ENCODE measurements around the gene KIF13A. TPM values are rescaled to one million over a fixed set of nuclear protein-coding genes. Genes with fewer than 3 reads are reported as not detected.

Gene KIF13A
- total RNA-seq, 2 experiments from 2014 or later = 0.91 to 1.4 TPM

DNA sequence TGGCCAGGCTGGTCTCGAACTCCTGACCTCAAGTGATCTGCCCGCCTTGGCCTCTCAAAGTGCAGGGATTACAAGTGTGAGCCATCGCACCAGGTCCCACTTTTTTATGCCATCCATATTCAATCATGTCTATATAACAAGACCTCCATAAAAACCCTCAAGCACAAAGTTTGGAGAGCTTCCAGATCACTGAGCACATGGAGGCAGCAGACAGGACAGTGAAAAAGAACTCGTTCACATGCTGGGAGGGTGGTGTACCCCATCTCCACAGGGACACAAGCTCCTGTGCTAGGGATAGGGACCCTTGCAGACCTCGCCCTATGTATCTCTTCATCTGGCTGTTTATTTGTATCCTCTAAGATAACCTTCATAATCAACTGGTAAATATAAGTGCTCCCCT lies 30.3 kb downstream of the KIF13A start:
- Mint-ChIP-seq H3K4me1 (ENCODE audit: low read depth) (no peaks in the 10 kb centered on the region), H3K4me3 (no peak overlapping the region), H3K36me3 (ENCODE audit: low read depth) (no peaks in the 10 kb centered on the region), H3K9me3 (no peaks in the 10 kb centered on the region), H3K27me3 (peaks cover 17% of the 10 kb centered on the region), H3K27ac (no peak overlapping the region)
- Histone ChIP-seq H3K27ac (ENCODE audit: low read depth in 1 of 2, low read length in 2 of 2) (no peak overlapping the region), H3K9me3 (ENCODE audit: control insufficient read depth in 1 of 2, insufficient read depth in 1 of 2, low read length in 2 of 2) (no peaks in the 10 kb centered on the region), H3K27me3 (ENCODE audit: control insufficient read depth in 1 of 2, insufficient read depth in 2 of 2, low read length in 2 of 2) (no peaks in the 10 kb centered on the region), H3K36me3 (ENCODE audit: insufficient read depth, low read length) (no peaks in the 10 kb centered on the region), H3K4me1 (ENCODE audit: insufficient read depth, low read length) (no peaks in the 10 kb centered on the region), H3K4me3 (ENCODE audit: low read length) (no peak overlapping the region)
- TF ChIP-seq CTCF (IDR thresholded peaks at IDR 0.05) = no peak
- DNase-seq (no peak), ATAC-seq (ENCODE audit: poor library complexity) (no peak)
- CTCF ChIA-PET = interaction anchor here (1.6 kb wide), 1 partner anchor 9 kb away, joined by 3 read pairs; no protein-coding TSS in a partner anchor
- intact Hi-C loops (cut with DNase I, micrococcal nuclease) = no loop called here
- POLR2A ChIA-PET = no interaction called here

DNA sequence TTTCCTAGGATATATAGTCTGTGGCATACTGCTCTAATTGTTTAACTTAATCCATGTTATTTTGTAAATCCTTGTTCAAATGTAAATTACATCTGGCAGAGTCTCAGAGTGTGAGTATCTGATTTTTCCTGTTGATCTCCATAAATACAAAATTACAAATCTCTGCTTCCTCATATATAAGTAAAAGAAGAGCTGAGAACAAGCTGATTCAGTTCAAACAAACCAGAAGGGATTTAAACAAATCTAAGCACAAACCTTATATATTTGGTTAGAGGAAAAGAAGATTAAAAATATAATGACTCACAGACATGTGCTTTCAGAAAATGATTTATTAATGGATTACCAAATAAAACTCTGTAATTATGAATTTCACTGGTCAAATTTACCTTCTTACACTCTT lies 37.3 kb downstream of the KIF13A start:
- peaks cover 2% of the 10 kb centered on the region for H3K9me3 Mint-ChIP-seq

GRCh38 chr6:17949168-17949567 lies 38.3 kb downstream of the KIF13A start:
- intact Hi-C loops (cut with DNase I, micrococcal nuclease) = no loop called here
- no peak for ATAC-seq (ENCODE audit: poor library complexity)
- POLR2A ChIA-PET = no interaction called here

More for the DNA sequence above, 37.3 kb downstream of the KIF13A start:
- Mint-ChIP-seq H3K36me3 (ENCODE audit: low read depth) (no peaks in the 10 kb centered on the region), H3K4me1 (ENCODE audit: low read depth) (no peaks in the 10 kb centered on the region), H3K27me3 (no peaks in the 10 kb centered on the region), H3K27ac (no peak overlapping the region), H3K4me3 (no peak overlapping the region)
- Histone ChIP-seq H3K4me1 (ENCODE audit: insufficient read depth, low read length) (no peaks in the 10 kb centered on the region), H3K4me3 (ENCODE audit: low read length) (no peak overlapping the region), H3K9me3 (ENCODE audit: control insufficient read depth in 1 of 2, insufficient read depth in 1 of 2, low read length in 2 of 2) (no peaks in the 10 kb centered on the region), H3K36me3 (ENCODE audit: insufficient read depth, low read length) (no peaks in the 10 kb centered on the region), H3K27me3 (ENCODE audit: control insufficient read depth in 1 of 2, insufficient read depth in 2 of 2, low read length in 2 of 2) (no peaks in the 10 kb centered on the region), H3K27ac (ENCODE audit: low read depth in 1 of 2, low read length in 2 of 2) (no peak overlapping the region)
- POLR2A ChIA-PET = no interaction called here
- intact Hi-C loops (cut with DNase I, micrococcal nuclease) = no loop called here
- TF ChIP-seq CTCF (IDR thresholded peaks at IDR 0.05) = no peak
- CTCF ChIA-PET = no interaction called here
- no peak for ATAC-seq (ENCODE audit: poor library complexity)
- DNase-seq = no peak

More at GRCh38 chr6:17949168-17949567, 38.3 kb downstream of the KIF13A start:
- no peak overlapping the region for H3K27ac ChIP-seq (ENCODE audit: low read depth in 1 of 2, low read length in 2 of 2)
- Mint-ChIP-seq H3K27ac (no peak overlapping the region), H3K36me3 (ENCODE audit: low read depth) (no peaks in the 10 kb centered on the region), H3K4me1 (ENCODE audit: low read depth) (no peaks in the 10 kb centered on the region), H3K9me3 (peaks cover 2% of the 10 kb centered on the region), H3K4me3 (no peak overlapping the region), H3K27me3 (peaks cover 3% of the 10 kb centered on the region)
- no peak for TF ChIP-seq CTCF (IDR thresholded peaks at IDR 0.05)
- CTCF ChIA-PET = no interaction called here
- no peaks in the 10 kb centered on the region for H3K36me3 ChIP-seq (ENCODE audit: insufficient read depth, low read length)
- H3K9me3 ChIP-seq (ENCODE audit: control insufficient read depth in 1 of 2, insufficient read depth in 1 of 2, low read length in 2 of 2) = no peaks in the 10 kb centered on the region
- H3K4me3 ChIP-seq (ENCODE audit: low read length) = no peak overlapping the region
- no peak for DNase-seq
- no peaks in the 10 kb centered on the region for H3K27me3 ChIP-seq (ENCODE audit: control insufficient read depth in 1 of 2, insufficient read depth in 2 of 2, low read length in 2 of 2)
- no peaks in the 10 kb centered on the region for H3K4me1 ChIP-seq (ENCODE audit: insufficient read depth, low read length)

Measured in CD4-positive, alpha-beta T cell (primary cell).